Endometrium (tissue), 2 donors: ENCODE measurements around the gene OR2T5.
"Not testable (repeated sequence)": the region's sequence is repeated elsewhere in the genome, so short reads cannot be mapped to it uniquely, and the experiment has no call there.

Experiments used
- FAIRE-seq: peaks from 2 replicates; lab custom pipeline; 2012; peaks lifted over from hg19 to GRCh38; lab: Jason Lieb, UNC
- donor health status: control.
- donor health status: control.

The OR2T5 gene

DNA sequence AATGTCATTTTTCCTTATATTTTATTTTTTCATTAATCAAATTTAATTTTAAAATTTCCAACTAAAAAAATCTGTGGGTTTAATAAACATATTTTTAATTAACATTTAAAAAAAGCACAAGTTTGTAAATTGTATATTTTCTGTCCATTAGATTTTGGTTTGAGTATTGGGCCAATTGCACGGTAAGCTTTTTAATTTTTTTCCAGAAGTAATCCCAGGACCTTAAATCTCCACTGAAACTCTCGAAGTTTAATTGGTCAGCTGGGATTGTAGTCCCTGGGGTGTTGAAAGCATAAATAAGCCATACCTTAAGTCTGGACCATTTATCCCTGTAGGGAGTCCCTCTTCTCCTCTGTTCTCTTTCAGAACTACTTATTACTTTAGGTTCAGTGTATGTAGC lies 19.4 kb downstream of the OR2T5 start, which contains the start of gene OR2G6:
OR2G6 (plus strand) TSS at position 301 of the 400 bp plus-strand sequence. CDS start 13,574 bp downstream, outside the sequence.
- not testable (repeated sequence) for FAIRE-seq

DNA sequence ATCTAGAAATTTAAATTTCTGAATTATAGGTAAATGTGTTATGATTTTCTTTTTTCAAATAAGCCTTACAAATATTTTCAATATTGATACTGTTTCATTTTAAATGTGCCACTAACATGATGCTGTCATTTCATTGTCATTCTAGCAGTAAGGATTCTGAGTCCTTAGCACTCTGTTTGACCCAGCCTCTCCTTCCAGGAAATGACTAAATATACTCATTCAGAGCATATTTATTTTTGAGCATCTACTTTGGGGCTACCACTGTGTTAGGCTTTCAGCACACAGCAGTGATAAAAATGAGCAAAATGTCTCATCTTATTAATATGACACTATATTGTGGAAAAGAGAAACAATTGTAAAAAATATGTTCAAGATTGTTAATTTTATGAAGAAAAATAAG lies 21.8 kb downstream of the OR2T5 start:
- not testable (repeated sequence) for FAIRE-seq

DNA sequence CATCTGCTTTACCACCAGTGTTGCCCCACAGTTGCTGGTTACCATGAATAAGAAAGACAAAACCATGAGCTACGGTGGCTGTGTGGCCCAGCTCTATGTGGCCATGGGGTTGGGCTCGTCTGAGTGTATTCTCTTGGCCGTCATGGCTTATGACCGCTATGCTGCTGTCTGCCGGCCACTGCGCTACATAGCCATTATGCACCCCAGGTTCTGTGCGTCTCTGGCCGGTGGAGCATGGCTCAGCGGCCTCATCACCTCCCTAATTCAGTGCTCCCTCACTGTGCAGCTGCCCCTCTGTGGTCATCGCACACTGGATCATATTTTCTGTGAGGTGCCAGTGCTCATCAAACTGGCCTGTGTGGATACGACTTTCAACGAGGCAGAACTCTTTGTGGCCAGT lies 33.5 kb downstream of the OR2T5 start:
- FAIRE-seq, result no peak

DNA sequence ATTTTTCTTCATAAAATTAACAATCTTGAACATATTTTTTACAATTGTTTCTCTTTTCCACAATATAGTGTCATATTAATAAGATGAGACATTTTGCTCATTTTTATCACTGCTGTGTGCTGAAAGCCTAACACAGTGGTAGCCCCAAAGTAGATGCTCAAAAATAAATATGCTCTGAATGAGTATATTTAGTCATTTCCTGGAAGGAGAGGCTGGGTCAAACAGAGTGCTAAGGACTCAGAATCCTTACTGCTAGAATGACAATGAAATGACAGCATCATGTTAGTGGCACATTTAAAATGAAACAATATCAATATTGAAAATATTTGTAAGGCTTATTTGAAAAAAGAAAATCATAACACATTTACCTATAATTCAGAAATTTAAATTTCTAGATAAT lies 49.1 kb downstream of the OR2T5 start:
- not testable (repeated sequence) for FAIRE-seq
